Mesenchymal stem cell (in vitro differentiated cells and primary cell): ENCODE data around the gene HBA2. TPM values are rescaled to one million over a fixed set of nuclear protein-coding genes. Genes with fewer than 3 reads are reported as not detected.
"Not testable (repeated sequence)": the region's sequence is repeated elsewhere in the genome, so short reads cannot be mapped to it uniquely, and the experiment has no call there.

Experiments
- DNase-seq: peaks from one replicate; pipeline ENCODE4 v3.0.0-alpha.2; 2013
- H2AFZ ChIP-seq: one replicate; pipeline ENCODE4 v1.6.1; 2013; ENCODE audit warnings: low read depth, mild to moderate bottlenecking, control low read depth, inconsistent platforms, low read length, moderate library complexity
- H2AK5ac ChIP-seq: 2 replicates; pipeline ENCODE4 v1.6.1; 2013; ENCODE audit warnings: low read length, moderate library complexity, mild to moderate bottlenecking, inconsistent platforms; ENCODE audit not compliant: severe bottlenecking
- H2BK120ac ChIP-seq: one replicate; pipeline ENCODE4 v1.6.1; 2013; ENCODE audit warnings: low read depth, mild to moderate bottlenecking, inconsistent platforms, low read length, moderate library complexity
- H2BK12ac ChIP-seq, 2 experiments: one replicate each; pipeline ENCODE4 v1.6.1; 2013; ENCODE audit warnings: inconsistent platforms in 2 of 2, low read length in 2 of 2, mild to moderate bottlenecking in 2 of 2, moderate library complexity in 2 of 2, control low read depth in 1 of 2
- H2BK15ac ChIP-seq: one replicate; pipeline ENCODE4 v1.6.1; 2013; ENCODE audit warnings: mild to moderate bottlenecking, low read depth, inconsistent platforms; ENCODE audit not compliant: poor library complexity, severe bottlenecking
- H2BK5ac ChIP-seq: 2 replicates; pipeline ENCODE4 v1.6.1; 2013; ENCODE audit warnings: low read depth, mild to moderate bottlenecking, low read length, control low read depth, inconsistent platforms; ENCODE audit not compliant: poor library complexity, severe bottlenecking
- H3K14ac ChIP-seq, 2 experiments: one replicate each; pipeline ENCODE4 v1.6.1; 2013; ENCODE audit warnings: inconsistent platforms in 2 of 2, low read length in 2 of 2, control low read depth in 1 of 2, mild to moderate bottlenecking in 1 of 2, moderate library complexity in 1 of 2
- H3K18ac ChIP-seq, 2 experiments: one replicate each; pipeline ENCODE4 v1.6.1; 2013; ENCODE audit warnings: inconsistent platforms in 2 of 2, low read length in 2 of 2, control low read depth in 1 of 2, low read depth in 1 of 2, mild to moderate bottlenecking in 1 of 2
- H3K23ac ChIP-seq, 2 experiments: one replicate each; pipeline ENCODE4 v1.6.1; 2013; ENCODE audit warnings: inconsistent platforms in 2 of 2, low read length in 2 of 2, mild to moderate bottlenecking in 2 of 2, moderate library complexity in 2 of 2, control low read depth in 1 of 2
- H3K27ac ChIP-seq: 2 replicates; pipeline ENCODE4 v1.5.1; 2013; ENCODE audit warnings: mild to moderate bottlenecking, moderate library complexity, low read length, control low read depth, inconsistent platforms; ENCODE audit not compliant: poor library complexity, severe bottlenecking
- H3K27me3 ChIP-seq, 2 experiments: 2 replicates each; pipeline versions ENCODE4 v1.6.1 to v1.7.0; 2013; ENCODE audit warnings: low read length in 2 of 2, mild to moderate bottlenecking in 2 of 2, moderate library complexity in 2 of 2, control low read depth in 1 of 2, inconsistent platforms in 1 of 2; ENCODE audit not compliant: control insufficient read depth in 1 of 2, insufficient read depth in 1 of 2
- H3K36me3 ChIP-seq, 2 experiments: 2 replicates each; pipeline versions ENCODE4 v1.6.1 to v1.7.0; 2013; ENCODE audit warnings: low read length in 2 of 2, control low read depth in 1 of 2, inconsistent platforms in 1 of 2, low read depth in 1 of 2, mild to moderate bottlenecking in 1 of 2; ENCODE audit not compliant: insufficient read depth in 2 of 2, control insufficient read depth in 1 of 2
- H3K4ac ChIP-seq, 2 experiments: one replicate each; pipeline ENCODE4 v1.6.1; 2013; ENCODE audit warnings: inconsistent platforms in 2 of 2, low read length in 2 of 2, mild to moderate bottlenecking in 2 of 2, moderate library complexity in 2 of 2, control low read depth in 1 of 2, low read depth in 1 of 2
- H3K4me1 ChIP-seq: 2 replicates; pipeline ENCODE4 v1.6.1; 2013; ENCODE audit warnings: low read depth, low read length, control low read depth; ENCODE audit not compliant: control insufficient read depth, insufficient read depth
- H3K4me2 ChIP-seq: 2 replicates; pipeline ENCODE4 v1.6.1; 2013; ENCODE audit warnings: low read length, mild to moderate bottlenecking, inconsistent platforms; ENCODE audit not compliant: poor library complexity, severe bottlenecking
- H3K4me3 ChIP-seq, 2 experiments: 2 replicates each; pipeline versions ENCODE4 v1.5.1 to v1.7.0; 2013; ENCODE audit warnings: low read length in 2 of 2, mild to moderate bottlenecking in 2 of 2, control low read depth in 1 of 2, low read depth in 1 of 2; ENCODE audit not compliant: insufficient read depth in 1 of 2
- H3K79me1 ChIP-seq: replicated peaks from 2 replicates; pipeline ENCODE4 v1.6.1; 2013; ENCODE audit warnings: mild to moderate bottlenecking, control low read depth, low read length, inconsistent platforms; ENCODE audit not compliant: poor library complexity, severe bottlenecking
- H3K9ac ChIP-seq: 2 replicates; pipeline ENCODE4 v1.7.0; 2013; ENCODE audit warnings: mild to moderate bottlenecking, low read length, moderate library complexity
- H3K9me3 ChIP-seq: 2 replicates; pipeline ENCODE4 v1.7.0; 2013; ENCODE audit warnings: mild to moderate bottlenecking, low read length; ENCODE audit not compliant: control insufficient read depth
- H4K8ac ChIP-seq: one replicate; pipeline ENCODE4 v1.6.1; 2013; ENCODE audit warnings: inconsistent platforms, mild to moderate bottlenecking, low read length, moderate library complexity
- H4K91ac ChIP-seq: one replicate; pipeline ENCODE4 v1.6.1; 2013; ENCODE audit warnings: mild to moderate bottlenecking, low read length, inconsistent platforms
- WGBS: methylation state at CpG from one replicate; pipeline ENCODE4 v1.1.7; 2013; ENCODE audit warnings: mixed read lengths; 5-methylcytosine and 5-hydroxymethylcytosine counted together
- polyA plus RNA-seq, 2 experiments: library from polyadenylated mRNA; stranded (reverse); fragments of 200-250 nt; gene quantifications; one replicate each; pipeline ENCODE4 v1.2.3, GENCODE V29; 2013

HBA2 gene
- polyA plus RNA-seq (2013, experiment 1 of 2): not detected
- polyA plus RNA-seq (2013, experiment 2 of 2): not detected

- not testable (repeated sequence) for H3K4me2 ChIP-seq, H3K27ac ChIP-seq, H3K14ac ChIP-seq, H3K79me1 ChIP-seq, H3K9ac ChIP-seq, H2BK120ac ChIP-seq, H4K91ac ChIP-seq, H3K4me1 ChIP-seq, H3K9me3 ChIP-seq, H3K18ac ChIP-seq, H2BK5ac ChIP-seq, H2BK15ac ChIP-seq, H2AFZ ChIP-seq, H3K4me3 ChIP-seq, H2BK12ac ChIP-seq, H3K36me3 ChIP-seq, H4K8ac ChIP-seq, H2AK5ac ChIP-seq, H3K4ac ChIP-seq, DNase-seq, H3K23ac ChIP-seq
- peaks cover 48 to 53% of the 10 kb centered on the region in 2 experiments for H3K27me3 ChIP-seq
- WGBS: no CpG with 5 or more reads among the region's 74 CpGs
Observed at GRCh38 chr16:172374-172941, at the start of gene HBA2. HBA2 (plus strand) TSS chr16:172876; CDS start chr16:172913, 37 bp downstream.

- H3K27me3 ChIP-seq, H3K14ac ChIP-seq, H3K27ac ChIP-seq, H3K9ac ChIP-seq, H3K23ac ChIP-seq, H2AFZ ChIP-seq, H4K8ac ChIP-seq, H2AK5ac ChIP-seq, H3K9me3 ChIP-seq, H2BK120ac ChIP-seq, H2BK12ac ChIP-seq, H3K4me2 ChIP-seq, H3K18ac ChIP-seq, H2BK15ac ChIP-seq, H4K91ac ChIP-seq, DNase-seq, H3K4me1 ChIP-seq, H2BK5ac ChIP-seq, H3K4ac ChIP-seq, H3K4me3 ChIP-seq: not testable (repeated sequence)
- Histone ChIP-seq H3K79me1 (peaks cover 43% of the 10 kb centered on the region), H3K36me3 (peaks cover 24 to 45% of the 10 kb centered on the region in 2 experiments)
- WGBS: 90% methylated on average over 16 of the region's 19 CpGs
Observed at GRCh38 chr16:123558-124350, 48.9 kb upstream of the HBA2 start.

- Histone ChIP-seq H3K23ac (no peak overlapping the region), H3K9ac (no peak overlapping the region), H3K18ac (no peak overlapping the region), H2BK12ac (no peak overlapping the region), H2AK5ac (no peak overlapping the region), H3K36me3 (peaks cover 19 to 49% of the 10 kb centered on the region in 2 experiments), H3K4ac (no peak overlapping the region), H3K4me1 (no peaks in the 10 kb centered on the region), H4K8ac (no peak overlapping the region), H3K27me3 (no peaks in the 10 kb centered on the region), H3K79me1 (peaks cover 41% of the 10 kb centered on the region), H3K4me3 (no peak overlapping the region), H3K27ac (no peak overlapping the region), H3K9me3 (no peaks in the 10 kb centered on the region), H2BK5ac (no peak overlapping the region), H2BK15ac (no peak overlapping the region), H3K4me2 (no peak overlapping the region), H3K14ac (no peak overlapping the region), H2BK120ac (no peak overlapping the region), H2AFZ (no peak overlapping the region), H4K91ac (no peak overlapping the region)
- 97% methylated on average over 3 of the region's 3 CpGs for WGBS
- no peak for DNase-seq
Observed at GRCh38 chr16:125011-125410, 47.7 kb upstream of the HBA2 start.

- H3K4me3 ChIP-seq: no peak overlapping the region
- H2AK5ac ChIP-seq: no peak overlapping the region
- H3K23ac ChIP-seq: no peak overlapping the region
- H2BK12ac ChIP-seq: no peak overlapping the region
- H3K4ac ChIP-seq: no peak overlapping the region
- H2BK120ac ChIP-seq: no peak overlapping the region
- no peak overlapping the region for H2AFZ ChIP-seq
- no peak overlapping the region for H2BK15ac ChIP-seq
- H3K27ac ChIP-seq: no peak overlapping the region
- no peak for DNase-seq
- no peaks in the 10 kb centered on the region for H3K9me3 ChIP-seq
- H2BK5ac ChIP-seq: no peak overlapping the region
- H3K4me1 ChIP-seq: no peaks in the 10 kb centered on the region
- WGBS: 100% methylated on average over 2 of the region's 2 CpGs
- peaks cover 31% of the 10 kb centered on the region for H3K79me1 ChIP-seq
- peaks cover 13 to 27% of the 10 kb centered on the region in 2 experiments for H3K36me3 ChIP-seq
- no peak overlapping the region for H3K9ac ChIP-seq
- no peak overlapping the region for H4K8ac ChIP-seq
- H3K14ac ChIP-seq: no peak overlapping the region
- no peak overlapping the region for H3K4me2 ChIP-seq
- H3K18ac ChIP-seq: no peak overlapping the region
- no peak overlapping the region for H4K91ac ChIP-seq
- H3K27me3 ChIP-seq: no peaks in the 10 kb centered on the region
Observed at GRCh38 chr16:129075-129474, 43.6 kb upstream of the HBA2 start.
